Frontal cortex (tissue), 4 donors: ENCODE data around the gene COL21A1. TPM values are rescaled to one million over a fixed set of nuclear protein-coding genes. Genes with fewer than 3 reads are reported as not detected.

Experiments used
- DNase-seq, 2 donors: peaks; one replicate each; pipeline ENCODE4 v3.0.0; 2012; ENCODE audit warnings: low spot score in 2 of 2
- FAIRE-seq: peaks from 2 replicates; lab custom pipeline; 2012; peaks lifted over from hg19 to GRCh38; lab: Jason Lieb, UNC
- total RNA-seq: library from RNA; depleted of rRNA; stranded (reverse); fragments of >200 nt; gene quantifications from one replicate; pipeline ENCODE4 v1.2.3, GENCODE V29; 2014
- donor health status: control.
- donor health status: control.
- donor health status: control.

The COL21A1 gene
- total RNA-seq, 1 donor from 2014 or later = 1.6 TPM

DNA sequence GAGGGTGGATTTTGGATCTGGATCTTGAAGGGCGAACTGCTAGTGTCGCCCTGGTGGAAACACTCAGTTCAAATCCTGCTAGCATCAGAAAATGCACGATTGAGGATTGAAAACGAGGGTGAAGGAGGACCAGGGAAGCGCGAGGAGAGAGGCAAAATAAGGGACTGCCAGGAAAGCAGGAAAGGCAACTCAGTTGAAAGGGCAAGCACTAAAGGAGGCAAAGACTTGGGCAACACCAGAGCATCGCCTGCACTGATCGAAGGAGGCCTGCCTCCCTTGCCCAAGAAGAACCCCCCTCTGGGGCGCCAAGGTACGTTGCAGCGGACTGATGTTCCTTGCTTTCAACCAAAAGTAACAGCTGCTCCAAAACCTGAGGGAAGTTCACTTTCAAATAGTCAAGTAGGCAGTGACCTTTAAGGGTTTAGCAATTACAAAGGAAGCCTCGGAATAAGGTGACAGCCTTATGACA, 308 bp upstream of the COL21A1 start:
- no peak for DNase-seq
- FAIRE-seq = no peak

DNA sequence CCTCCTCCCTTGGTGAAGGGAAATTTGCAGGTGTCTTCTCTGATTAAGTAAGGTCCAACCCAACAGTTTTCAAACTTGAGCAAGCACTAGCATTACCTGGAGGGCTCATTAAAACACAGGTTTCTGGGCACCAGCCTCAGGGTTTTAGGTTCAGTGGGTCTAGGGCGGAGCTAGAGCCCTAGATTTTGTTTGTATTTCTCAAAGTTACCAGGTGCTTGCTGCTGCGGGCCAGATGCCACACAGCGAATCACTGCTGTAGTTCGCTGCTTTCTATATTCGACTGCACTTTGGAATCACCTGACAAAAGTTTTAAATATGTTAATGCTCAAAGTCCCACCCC, 869 bp downstream of the COL21A1 start:
- FAIRE-seq = no peak
- no peak for DNase-seq

DNA sequence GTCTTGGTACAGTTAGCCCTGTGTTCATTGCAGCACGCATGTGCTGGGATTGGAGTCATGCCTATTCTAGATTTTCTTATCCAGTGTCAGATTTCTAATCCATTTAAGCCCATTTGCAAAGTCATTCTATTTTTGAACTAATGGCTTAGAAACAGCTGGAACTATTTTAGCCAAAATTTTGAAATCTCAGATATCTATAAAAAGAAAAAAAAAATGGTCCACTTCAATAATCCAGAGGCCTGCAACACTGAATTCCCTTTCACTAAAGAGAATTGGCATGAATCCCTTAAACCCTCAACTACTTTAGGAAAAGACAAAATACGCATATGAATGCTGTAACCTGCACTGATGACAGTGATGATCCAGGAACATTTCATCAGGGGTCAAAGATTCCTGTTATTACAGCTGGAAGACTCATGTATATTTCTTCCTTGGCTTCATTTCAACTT, 1.5 kb downstream of the COL21A1 start:
- DNase-seq (no peak), FAIRE-seq (no peak)

DNA sequence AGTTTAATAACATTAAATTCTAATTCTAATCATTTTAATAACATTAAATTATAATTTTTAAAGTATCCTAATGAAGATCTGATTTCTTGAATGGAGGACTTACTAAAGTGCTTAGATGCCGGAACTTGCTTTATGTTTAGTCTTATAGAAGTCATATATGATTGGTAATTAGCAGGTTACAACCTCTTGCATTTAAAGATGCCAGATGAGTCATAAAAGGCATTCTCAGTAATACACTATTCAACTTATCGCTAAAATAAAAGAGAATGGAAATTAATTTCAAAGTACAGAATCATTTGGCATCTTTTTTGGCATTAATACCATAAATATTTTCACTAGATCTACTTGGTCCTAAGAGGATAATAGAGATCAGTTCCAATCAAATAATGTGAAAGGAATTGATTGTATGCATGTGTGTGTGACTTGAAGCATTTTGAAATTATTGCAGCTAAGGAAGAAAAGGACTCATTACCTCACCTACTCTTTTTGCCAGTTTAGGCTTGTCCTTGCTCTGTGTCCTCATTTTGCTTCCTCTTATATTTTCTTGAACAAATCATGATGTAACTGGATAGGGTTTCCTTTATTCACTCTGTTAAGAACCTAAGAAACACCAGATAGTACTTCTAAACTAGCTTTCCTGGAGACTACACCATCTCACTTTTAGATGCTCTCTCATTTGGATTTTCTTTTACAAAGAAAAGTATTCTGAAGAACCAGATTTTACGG, 2.7 kb downstream of the COL21A1 start:
- no peak for DNase-seq
- no peak for FAIRE-seq

DNA sequence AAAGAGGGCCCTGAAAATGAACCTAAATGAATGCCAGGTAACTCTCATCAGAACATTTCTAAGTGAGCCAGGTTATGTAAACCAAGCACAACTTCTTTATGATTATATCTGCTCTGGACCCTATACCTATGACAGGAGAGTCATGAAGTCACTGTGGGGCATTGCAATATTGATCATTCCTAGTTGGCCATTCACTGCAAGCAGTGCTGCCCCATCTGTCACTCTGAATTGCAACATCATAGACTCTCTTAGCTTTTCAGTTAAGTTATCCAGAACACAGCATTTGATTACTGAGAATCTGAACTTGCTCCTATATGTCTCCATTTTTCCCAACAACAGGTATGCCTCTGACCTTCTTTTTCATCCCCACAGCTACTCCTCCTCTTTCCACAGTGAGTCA, 3.3 kb downstream of the COL21A1 start:
- DNase-seq (no peak), FAIRE-seq (no peak)

DNA sequence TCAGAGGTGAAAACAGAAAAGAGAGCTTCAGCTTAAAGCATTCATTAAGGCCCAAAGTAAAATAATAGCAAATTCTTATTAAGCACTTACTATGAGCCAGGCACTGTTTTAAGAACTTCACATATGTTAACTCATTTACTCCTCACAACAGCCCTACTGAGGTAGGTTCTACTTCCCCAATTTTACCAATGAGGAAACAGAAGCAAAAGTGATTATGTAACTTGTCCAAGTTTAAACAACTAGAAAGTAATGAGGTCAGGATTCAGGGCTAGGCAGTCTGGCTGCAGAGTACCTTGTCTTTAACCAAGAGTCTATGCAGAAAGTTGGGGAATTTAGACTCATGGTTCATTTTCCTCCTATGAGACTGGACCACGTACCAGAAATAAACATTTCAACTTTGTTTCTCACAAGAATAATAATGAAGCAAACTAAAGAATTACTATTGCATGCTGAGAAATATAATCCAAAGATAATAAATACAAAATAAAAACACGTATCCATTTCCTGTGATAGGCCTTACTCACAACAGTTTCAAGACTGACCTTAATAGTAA, 3.8 kb downstream of the COL21A1 start:
- FAIRE-seq (no peak), DNase-seq (no peak)

DNA sequence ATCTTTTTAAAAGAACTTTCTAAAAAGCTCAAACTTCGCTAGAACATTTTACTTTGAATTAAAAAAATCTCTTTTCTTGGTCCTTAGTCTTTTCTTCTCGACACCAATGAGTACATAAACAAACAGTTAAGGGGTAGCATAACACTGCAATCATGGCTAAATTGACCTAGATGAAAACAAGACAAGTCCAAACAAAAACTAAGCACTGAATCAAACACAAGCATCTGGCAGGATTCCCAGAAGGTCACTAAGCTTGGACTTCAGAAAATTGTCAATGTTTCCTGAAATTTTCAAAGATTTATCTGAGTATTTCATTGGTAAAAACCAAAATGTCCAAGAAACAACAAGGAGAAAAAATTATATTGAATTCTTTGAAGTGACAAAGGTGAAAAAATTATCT, 5.0 kb downstream of the COL21A1 start:
- FAIRE-seq = no peak
- DNase-seq = no peak

DNA sequence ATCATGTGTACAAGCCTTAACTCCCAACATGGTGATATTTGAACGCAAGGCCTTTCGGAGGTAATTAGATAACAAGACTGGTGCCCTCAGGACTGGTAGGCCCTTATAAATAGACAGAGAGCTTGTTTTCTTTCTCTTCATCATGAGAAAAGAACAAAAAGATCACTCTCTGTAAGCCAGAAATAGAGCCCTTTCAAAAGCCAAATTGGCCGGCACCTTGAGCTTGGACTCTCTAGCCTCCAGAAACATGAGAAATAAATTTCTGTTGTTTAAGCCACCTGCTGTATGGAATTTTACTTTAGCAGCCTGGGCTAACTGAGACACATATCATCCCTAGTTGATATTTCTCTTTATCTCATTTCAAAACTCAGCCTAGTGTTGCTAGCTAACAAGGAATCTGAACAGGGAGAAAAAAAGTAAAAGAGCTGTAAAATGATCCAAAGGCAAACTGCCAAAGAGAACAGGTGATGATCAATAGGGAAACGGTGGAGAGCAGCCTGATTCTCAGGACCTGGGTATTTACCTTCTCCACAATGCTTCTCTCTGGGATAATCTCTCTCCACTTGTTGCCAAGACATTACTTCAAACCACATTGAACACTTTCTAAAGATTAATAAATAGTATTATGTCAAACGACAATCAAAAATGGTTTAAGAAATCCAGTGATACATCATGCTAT, 6.1 kb downstream of the COL21A1 start:
- FAIRE-seq (no peak), DNase-seq (no peak)

DNA sequence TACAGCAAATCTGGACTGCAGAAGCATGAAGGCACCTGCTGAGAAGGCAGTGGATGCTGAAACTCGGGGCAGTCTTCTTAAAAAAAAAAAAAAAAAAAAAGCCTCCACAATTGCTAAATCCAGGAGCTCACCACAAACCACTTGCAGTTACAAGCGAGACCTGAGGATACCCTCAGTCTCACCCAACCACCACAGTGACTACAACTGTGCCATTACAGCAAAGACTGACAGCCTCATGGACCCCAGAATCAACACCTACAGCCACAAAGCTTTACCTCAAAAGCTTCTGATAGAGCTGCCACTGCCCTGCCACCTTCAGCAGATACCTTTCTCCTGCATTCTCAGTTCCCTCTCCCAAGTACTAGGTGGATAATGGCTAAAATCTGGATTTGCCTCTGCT, 9.0 kb downstream of the COL21A1 start:
- no peak for FAIRE-seq
- no peak for DNase-seq

DNA sequence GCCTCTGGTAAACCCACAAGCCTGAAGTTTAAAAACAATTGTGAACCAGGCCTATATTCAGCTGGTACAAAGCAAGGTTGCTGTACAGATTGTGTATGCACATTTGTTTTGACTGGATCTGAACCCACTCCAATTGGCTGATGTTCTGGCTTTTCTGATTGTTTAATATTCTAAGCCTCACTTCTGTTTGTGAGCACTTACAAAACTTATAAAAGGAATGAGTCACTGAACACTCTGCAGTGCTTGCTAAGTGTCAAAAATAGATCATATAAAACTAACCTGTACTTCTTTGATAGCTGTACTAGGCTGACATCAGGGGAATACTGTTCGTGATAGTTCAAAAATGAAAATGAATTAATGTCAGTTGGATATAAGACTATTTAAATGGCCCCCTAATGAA, 12.1 kb downstream of the COL21A1 start:
- DNase-seq (no peak), FAIRE-seq (no peak)

DNA sequence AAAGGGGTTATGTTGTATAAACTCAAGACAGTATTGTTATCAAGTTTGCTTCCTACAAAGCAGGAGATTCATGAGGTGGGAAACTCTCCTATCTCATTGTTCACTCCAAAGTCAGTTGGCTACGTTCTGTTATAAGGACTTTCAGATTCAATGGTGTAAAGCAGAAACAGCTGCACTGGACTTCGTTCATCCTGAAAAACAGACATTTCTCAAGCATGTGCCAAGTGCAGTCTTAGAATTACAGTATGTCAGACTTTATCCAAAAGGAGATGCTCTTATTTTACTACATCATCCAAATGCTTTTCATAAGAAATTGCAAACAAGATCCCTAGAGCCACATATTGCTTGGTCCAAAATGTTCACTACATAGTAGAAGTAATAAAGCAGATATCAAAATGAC, 14.9 kb downstream of the COL21A1 start:
- DNase-seq (no peak), FAIRE-seq (no peak)

DNA sequence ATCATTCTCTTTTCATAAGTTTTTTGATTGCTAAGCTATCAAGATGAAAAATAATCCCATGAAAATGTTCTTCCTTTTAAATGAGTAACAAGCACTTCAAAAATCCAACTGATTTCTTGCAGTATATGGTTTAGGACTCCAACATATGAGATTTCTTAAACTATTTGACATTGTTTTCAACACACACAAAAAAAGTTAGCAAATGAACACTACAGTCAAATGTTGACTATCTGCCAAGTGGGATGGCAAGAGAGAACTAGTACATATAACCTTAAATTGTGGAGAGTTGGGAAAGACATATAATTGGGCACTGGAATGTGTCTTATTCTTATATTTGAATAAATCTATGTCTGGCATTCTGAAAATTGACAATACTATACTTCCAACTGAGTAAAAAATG, 15.6 kb downstream of the COL21A1 start:
- DNase-seq (no peak), FAIRE-seq (no peak)

DNA sequence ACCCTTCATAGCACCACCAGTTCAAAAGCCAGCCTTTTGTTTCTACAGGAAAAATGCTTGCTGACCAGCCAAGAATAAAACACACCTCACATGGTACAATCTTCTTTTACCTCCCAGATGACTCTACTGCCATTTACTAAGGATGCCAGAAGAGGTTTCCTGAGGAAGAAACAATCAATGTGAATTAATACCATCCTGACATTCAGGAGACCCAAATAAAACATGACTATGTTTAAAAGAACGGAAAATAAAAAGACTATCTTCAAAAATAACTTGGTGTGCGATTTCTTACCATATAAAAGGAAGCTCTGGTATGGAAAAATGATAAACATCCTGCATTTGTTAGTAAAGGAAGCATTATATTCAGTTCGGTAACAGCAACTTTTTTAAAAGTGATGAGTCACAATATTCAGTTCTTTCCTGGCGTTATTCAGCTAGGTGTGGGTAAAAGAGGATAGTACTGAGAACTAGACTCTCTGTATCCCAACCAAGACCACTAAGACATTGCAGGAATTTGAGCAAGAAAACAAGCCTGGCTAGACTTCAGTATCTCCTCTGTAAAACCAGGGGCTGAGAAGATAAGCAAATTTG, 16.3 kb downstream of the COL21A1 start:
- DNase-seq = no peak
- no peak for FAIRE-seq

DNA sequence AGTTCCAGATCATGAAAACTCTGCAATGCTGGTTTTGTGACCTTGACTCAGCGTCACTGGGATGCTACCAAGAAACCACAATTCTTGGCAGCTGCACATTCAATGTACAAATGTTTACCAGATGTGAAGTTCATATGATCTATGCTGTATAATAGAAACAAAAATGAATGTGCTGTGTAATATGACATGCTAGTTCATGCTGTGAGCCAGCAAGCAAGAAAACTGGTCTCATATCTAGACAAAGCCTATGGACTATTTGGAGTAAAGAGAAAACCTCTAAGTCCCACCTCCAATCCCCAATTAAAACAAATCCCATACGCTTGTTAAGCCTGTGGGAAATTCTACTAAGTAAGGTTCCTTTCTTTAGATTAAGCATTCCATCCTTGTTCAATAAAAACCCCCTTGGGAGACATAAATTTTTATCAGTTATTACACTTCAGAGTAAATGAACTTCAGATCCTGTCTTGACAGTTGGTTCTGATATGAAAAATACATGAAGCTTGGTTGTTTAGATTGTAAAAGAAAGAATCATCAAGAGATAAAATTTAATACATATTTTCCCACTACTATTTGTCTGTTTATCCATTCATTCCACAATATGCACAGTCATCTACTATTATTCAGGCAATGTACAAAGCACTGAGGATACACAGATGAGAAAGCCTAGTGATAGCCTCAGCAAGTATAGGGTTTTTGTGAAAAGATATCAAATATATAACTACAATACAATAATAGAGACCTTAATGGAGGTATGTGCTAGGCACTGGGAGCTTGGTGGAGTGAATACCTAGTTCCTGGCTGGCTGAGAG, 20.1 kb downstream of the COL21A1 start:
- DNase-seq (no peak), FAIRE-seq (no peak)

DNA sequence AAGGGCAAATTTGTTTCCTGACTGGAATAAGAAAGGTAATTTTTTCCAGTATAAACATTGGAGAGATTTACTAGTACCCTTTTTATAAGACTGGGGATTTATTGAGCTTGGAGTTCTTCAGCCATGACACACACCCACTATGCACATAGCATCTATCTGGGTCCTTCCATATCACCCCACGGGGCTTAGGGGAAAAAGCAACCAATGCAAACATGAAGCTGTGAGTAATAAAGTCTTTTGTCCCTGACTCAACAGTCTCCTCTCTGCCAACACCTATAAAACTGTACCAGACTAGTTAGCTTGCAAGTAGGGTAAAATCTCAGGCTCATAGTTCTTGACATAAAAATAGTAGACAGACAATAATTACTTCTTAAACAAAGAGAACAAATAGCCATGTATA, 23.4 kb downstream of the COL21A1 start:
- FAIRE-seq = no peak
- no peak for DNase-seq

DNA sequence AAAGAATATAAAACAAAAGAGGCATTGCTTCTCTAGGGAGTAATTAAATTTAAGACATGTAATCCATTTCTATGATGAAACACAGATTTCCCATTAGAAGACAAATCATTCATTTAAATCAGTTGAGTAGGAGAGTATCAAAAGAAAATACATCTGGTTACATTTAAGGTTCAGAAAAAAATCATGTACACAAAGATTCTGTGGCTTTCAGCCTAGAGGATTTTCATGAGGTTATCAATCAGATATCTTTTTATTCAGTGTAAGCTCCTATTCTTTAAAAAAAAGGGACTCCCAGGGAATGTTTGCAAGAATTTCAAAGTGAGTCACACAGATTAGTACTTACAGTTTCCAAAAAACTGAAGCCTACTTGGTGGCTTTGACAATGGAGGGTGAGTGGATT, 24.9 kb downstream of the COL21A1 start:
- FAIRE-seq = no peak
- DNase-seq = no peak

DNA sequence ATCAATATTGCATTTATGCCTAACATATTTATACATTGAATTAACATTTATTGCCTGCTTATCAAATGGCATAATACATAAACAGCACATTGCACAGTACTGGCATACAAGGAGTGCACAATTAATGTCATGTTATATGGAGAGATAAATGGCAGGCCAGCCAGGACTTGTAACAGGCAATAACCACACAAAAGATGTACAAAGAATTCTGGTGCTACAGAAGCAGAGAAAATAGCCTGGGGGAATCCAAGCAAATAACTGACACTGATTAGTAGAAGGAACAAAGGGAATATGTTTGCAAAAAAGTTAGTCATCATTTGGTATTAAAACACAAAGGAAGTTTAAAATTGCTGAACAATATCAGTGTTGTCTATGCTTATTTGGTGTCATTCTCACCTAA, 27.3 kb downstream of the COL21A1 start:
- DNase-seq = no peak
- no peak for FAIRE-seq

DNA sequence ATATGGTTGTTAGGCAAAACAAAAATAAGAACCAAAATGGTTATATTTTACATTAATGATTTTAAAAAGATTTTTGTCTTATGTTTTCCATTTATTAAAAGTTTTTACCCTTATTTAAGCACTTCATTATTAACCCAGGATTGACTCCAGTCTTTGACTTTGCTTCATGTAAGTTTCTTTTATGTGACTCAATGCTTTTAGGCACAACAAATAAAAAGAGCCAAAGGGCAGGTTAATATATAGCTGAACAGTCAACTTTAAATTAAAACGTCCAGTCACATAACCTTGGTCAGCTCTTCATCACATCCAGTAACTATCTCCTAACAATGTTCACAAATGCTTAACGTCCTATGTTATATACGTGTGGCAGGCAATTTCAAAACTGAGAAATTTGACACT, 32.7 kb downstream of the COL21A1 start:
- FAIRE-seq = peak; percentile 23

DNA sequence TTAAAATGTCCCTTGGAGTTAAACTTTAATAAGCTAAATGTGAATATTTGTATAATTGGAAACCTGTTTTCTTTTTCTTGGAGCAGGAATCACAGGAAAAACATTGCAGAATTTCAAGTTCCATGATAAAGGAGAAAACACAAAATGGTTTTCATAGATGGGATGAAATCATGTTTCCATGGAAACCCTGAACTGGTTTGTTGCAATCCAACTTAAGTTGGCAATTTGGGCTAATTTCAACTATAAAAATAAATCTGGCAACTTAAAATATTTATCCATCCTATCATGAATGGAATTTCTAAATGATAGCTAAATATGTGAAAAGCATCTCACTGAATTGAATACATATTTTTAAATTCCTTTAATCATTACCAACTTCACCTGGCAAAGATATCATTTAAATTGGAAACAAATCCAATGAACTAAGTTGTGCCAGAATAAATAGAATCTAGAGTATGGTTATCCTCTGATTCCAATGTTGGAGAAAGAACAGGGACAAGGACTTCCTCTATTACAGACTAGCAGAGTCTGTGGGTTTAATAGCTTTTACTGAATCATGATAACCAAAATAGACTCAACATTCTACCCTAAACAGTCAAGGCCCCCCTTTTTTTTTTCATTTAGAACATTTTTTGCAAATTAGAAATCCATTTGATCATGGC, 33.2 kb downstream of the COL21A1 start:
- FAIRE-seq (no peak), DNase-seq (no peak)

More for the DNA sequence above, 32.7 kb downstream of the COL21A1 start:
- no peak for DNase-seq

DNA sequence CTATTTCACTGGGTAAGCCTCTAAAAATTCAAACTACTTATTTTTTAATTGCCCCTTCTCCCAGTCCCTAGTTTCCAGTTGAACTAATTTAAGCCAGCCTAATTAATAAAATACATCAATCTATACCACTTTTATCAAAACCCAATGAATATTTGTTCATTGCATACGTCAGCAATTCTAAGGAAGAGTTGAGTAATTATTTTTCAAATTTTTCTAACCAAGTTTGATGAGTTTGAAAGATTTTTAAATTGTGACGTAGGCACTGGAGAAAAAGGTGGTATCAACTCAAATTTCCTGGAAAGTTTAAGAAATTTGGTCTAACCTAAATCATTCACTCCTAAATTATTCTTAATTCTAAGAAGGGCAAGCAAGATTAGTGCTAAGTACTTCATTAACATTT, 35.7 kb downstream of the COL21A1 start:
- DNase-seq (no peak), FAIRE-seq (no peak)
